Measurements from ENCODE around the gene CDH26.

- TF ChIP-seq CTCF (optimal IDR thresholded peaks at IDR 0.05 in 1 of 3, IDR thresholded peaks at IDR 0.05 in 1 of 3, conservative IDR thresholded peaks at IDR 0.05 in 1 of 3; ENCODE audit: extremely low read depth in 1 of 3, insufficient read depth in 2 of 3, low read length in 3 of 3), result no peak
- TF ChIP-seq EZH2 (IDR thresholded peaks at IDR 0.05; ENCODE audit: low read length), result no peak
Measured at GRCh38 chr20:59958123-59958522, at the start of gene CDH26.

All from keratinocyte (primary cell).